ENCODE data around the gene CLEC5A.

- TF ChIP-seq CTCF (IDR thresholded peaks at IDR 0.05): no peak
- no peak for TF ChIP-seq POLR2AphosphoS5 (IDR thresholded peaks at IDR 0.05)
- TF ChIP-seq POLR2A (IDR thresholded peaks at IDR 0.05; ENCODE audit: low read depth): no peak
- no peak for TF ChIP-seq EP300 (IDR thresholded peaks at IDR 0.05)
These were observed 28.1 kb upstream of the CLEC5A start for GRCh38 chr7:141974831-141975230.

Measured in esophagus muscularis mucosa (tissue), 4 donors.